Breast epithelium (tissue), 4 donors: ENCODE data around the gene EML6. TPM values are rescaled to one million over a fixed set of nuclear protein-coding genes. Genes with fewer than 3 reads are reported as not detected.

Experiments
- DNase-seq, 2 donors: peaks; one replicate each; pipeline ENCODE4 v3.0.0-alpha.2; 2019; ENCODE audit warnings: low spot score in 2 of 2
- H3K27ac ChIP-seq, 2 donors: fragments of 200-600 bp; sonication (generic) in 1 of 2; one replicate each; pipeline ENCODE4 v1.5.1; 2016 to 2019; ENCODE audit warnings: mild to moderate bottlenecking in 1 of 2
- H3K27me3 ChIP-seq, 2 donors: fragments of 200-600 bp; sonication (generic) in 1 of 2; one replicate each; pipeline versions ENCODE4 v1.5.1 to v1.6.0; 2017 to 2019; ENCODE audit warnings: control low read depth in 1 of 2, mild to moderate bottlenecking in 1 of 2
- H3K36me3 ChIP-seq: fragments of 200-600 bp; one replicate; pipeline ENCODE4 v1.5.1; 2019
- H3K4me1 ChIP-seq, 2 donors: fragments of 200-600 bp; sonication (generic); one replicate each; pipeline ENCODE4 v1.5.1; 2016 to 2019; ENCODE audit warnings: control low read depth in 1 of 2
- H3K4me3 ChIP-seq, 3 donors: fragments of 200-600 bp; sonication (generic); 1 replicate in 2 of 3; 2 replicates in 1 of 3; pipeline ENCODE4 v1.5.1; 2016 to 2019; ENCODE audit warnings: mild to moderate bottlenecking in 3 of 3, moderate library complexity in 2 of 3
- H3K9me3 ChIP-seq, 2 donors: fragments of 200-600 bp; sonication (generic) in 1 of 2; one replicate each; pipeline ENCODE4 v1.5.1; 2016 to 2019; ENCODE audit warnings: control low read depth in 1 of 2
- POLR2A ChIP-seq: fragments of 450-650 bp; IDR thresholded peaks from one replicate; pipeline ENCODE4 v1.6.1; 2016; ENCODE audit warnings: antibody characterized with exemption, mild to moderate bottlenecking, moderate library complexity
- POLR2AphosphoS5 ChIP-seq, 3 donors: sonication (generic); formaldehyde crosslinking; IDR thresholded peaks; one replicate each; pipeline ENCODE4 v1.6.1; 2017; ENCODE audit warnings: antibody characterized with exemption in 3 of 3
- intact Hi-C: fragments of 100-400 bp; cut with DNase I; formaldehyde crosslinking; loops from one replicate; pipeline ENCODE4 v1.15.1; 2023; ENCODE audit warnings: low total_unique reads
- total RNA-seq, 3 donors: library from RNA; depleted of rRNA; stranded (reverse); fragments of >200 nt; gene quantifications; one replicate each; pipeline ENCODE4 v1.1.0, GENCODE V29; 2016
- TF ChIP-seq, protein P1 (sequence below), 3 donors: fragments of 450-650 bp; IDR thresholded peaks; one replicate each; pipeline ENCODE4 v1.5.1; 2016 to 2017; ENCODE audit warnings: antibody characterized with exemption in 3 of 3, mild to moderate bottlenecking in 3 of 3, moderate library complexity in 3 of 3

The EML6 gene
- total RNA-seq, 3 donors from 2014 or later: 1.9 to 5.9 (median 2.3) TPM

DNA sequence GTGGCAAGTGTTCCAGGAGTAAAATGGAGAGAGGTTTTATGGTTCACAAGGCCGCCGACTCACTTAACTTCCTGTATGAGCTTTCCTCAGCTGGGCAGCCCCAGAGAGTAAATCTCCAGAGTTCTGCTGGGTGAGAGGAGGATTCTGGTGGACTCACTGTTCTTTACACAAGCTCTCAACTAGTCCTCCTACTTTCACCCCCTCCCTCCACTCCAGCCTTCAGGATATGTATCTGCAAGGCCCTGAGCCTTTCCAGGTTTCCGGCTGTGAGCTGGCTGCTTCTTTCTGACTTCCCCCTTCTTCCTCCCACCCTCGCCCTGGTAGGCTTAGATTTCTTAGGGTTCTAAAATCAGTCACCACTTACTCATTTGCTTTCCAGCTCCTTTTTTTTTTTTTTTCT lies 34.0 kb downstream of the EML6 start:
- no peak for DNase-seq
- TF ChIP-seq, protein P1, sequence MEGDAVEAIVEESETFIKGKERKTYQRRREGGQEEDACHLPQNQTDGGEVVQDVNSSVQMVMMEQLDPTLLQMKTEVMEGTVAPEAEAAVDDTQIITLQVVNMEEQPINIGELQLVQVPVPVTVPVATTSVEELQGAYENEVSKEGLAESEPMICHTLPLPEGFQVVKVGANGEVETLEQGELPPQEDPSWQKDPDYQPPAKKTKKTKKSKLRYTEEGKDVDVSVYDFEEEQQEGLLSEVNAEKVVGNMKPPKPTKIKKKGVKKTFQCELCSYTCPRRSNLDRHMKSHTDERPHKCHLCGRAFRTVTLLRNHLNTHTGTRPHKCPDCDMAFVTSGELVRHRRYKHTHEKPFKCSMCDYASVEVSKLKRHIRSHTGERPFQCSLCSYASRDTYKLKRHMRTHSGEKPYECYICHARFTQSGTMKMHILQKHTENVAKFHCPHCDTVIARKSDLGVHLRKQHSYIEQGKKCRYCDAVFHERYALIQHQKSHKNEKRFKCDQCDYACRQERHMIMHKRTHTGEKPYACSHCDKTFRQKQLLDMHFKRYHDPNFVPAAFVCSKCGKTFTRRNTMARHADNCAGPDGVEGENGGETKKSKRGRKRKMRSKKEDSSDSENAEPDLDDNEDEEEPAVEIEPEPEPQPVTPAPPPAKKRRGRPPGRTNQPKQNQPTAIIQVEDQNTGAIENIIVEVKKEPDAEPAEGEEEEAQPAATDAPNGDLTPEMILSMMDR (IDR thresholded peaks at IDR 0.05): no peak
- TF ChIP-seq POLR2AphosphoS5 (IDR thresholded peaks at IDR 0.05) (no peak), POLR2A (no peak)

DNA sequence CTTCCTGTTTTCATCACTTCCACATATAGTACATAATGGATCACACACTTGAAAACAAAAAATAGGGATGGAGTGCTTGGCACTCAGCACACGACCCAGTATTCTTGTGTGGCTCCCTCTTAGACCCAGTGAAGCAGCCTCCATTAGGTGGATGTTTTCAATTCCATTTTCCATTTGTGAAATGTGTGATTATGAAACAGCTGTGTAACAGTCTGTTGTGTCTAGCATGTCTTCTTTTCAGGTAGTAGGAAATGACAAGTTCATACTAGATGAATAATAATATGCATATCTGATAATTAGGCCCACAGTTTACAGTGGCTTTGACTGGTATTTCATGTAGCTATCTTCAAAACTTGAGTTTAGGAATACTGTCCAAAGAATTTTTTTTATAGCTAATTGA lies 35.5 kb downstream of the EML6 start:
- intact Hi-C loops: no loop called here
- no peaks in the 10 kb centered on the region for H3K9me3 ChIP-seq

More for the DNA sequence above, 34.0 kb downstream of the EML6 start:
- no peaks in the 10 kb centered on the region for H3K4me1 ChIP-seq
- no peak overlapping the region for H3K27ac ChIP-seq
- no peaks in the 10 kb centered on the region for H3K36me3 ChIP-seq
- intact Hi-C loops: no loop called here
- no peak overlapping the region for H3K4me3 ChIP-seq
- no peaks in the 10 kb centered on the region for H3K27me3 ChIP-seq
- H3K9me3 ChIP-seq: no peaks in the 10 kb centered on the region

DNA sequence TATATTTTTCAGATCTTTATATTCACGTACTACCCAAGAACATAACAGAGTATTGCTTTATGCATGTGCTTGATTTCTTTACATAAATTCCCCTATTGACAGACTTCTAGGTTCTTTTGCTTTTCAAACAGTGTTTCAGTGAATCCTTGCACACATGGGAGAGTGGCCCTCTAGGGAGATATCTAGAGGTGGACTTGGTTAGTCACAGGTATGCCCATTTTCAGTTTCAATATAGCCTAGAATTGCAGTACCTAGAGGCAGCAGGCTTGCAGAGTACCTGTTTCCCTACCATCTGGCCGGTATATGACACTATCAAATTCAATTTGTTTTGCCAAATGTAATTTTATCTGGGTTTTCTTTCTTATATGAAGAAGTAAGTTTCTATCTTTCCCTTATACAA lies 36.8 kb downstream of the EML6 start:
- intact Hi-C loops: no loop called here
- H3K36me3 ChIP-seq: no peaks in the 10 kb centered on the region
- no peaks in the 10 kb centered on the region for H3K9me3 ChIP-seq
- no peak overlapping the region for H3K27ac ChIP-seq
- no peak overlapping the region for H3K4me3 ChIP-seq
- TF ChIP-seq POLR2A (no peak), POLR2AphosphoS5 (IDR thresholded peaks at IDR 0.05) (no peak)
- TF ChIP-seq, protein P1 (IDR thresholded peaks at IDR 0.05): no peak
- DNase-seq: no peak
- H3K4me1 ChIP-seq: no peaks in the 10 kb centered on the region
- no peaks in the 10 kb centered on the region for H3K27me3 ChIP-seq

More for the DNA sequence above, 35.5 kb downstream of the EML6 start:
- no peak overlapping the region for H3K4me3 ChIP-seq
- no peak for DNase-seq
- H3K4me1 ChIP-seq: no peaks in the 10 kb centered on the region
- H3K27me3 ChIP-seq: no peaks in the 10 kb centered on the region
- TF ChIP-seq, protein P1 (IDR thresholded peaks at IDR 0.05): no peak
- no peak for TF ChIP-seq POLR2AphosphoS5 (IDR thresholded peaks at IDR 0.05)
- TF ChIP-seq POLR2A: no peak
- no peaks in the 10 kb centered on the region for H3K36me3 ChIP-seq
- no peak overlapping the region for H3K27ac ChIP-seq

DNA sequence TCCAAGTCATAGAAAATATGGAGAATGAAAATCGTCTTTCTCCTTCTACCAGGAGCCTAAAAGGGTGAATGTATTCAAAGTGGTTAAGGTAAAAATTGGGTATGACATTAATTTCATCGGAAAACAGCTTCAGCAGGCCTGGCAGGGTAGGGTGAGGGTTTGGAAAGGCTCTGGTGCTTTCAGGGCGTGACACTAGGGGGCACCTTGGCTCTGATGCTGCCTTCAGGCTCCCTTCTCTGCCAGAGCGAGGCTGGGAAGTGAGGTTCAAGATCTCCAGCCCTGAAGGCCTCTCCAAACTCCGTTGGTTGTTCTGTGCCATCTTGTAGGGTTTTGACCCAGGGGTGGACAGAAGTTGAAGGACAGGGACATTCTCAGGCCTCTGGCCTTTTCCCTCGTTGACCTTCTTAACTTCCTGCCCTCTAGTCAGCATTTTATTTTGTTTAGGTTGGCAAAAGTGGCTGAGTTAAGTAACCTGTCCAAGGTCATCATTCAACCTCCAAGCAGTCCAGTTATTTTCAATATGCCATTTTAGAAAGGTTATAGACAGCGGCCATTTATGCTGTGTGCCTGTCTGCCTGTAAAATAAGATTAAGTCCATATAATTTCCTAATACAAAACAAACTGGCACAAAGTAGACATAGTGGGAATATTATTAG lies 40.3 kb downstream of the EML6 start:
- TF ChIP-seq, protein P1 (IDR thresholded peaks at IDR 0.05): no peak
- no peak for TF ChIP-seq POLR2A
- TF ChIP-seq POLR2AphosphoS5 (IDR thresholded peaks at IDR 0.05): no peak
- H3K9me3 ChIP-seq: no peaks in the 10 kb centered on the region
- no peaks in the 10 kb centered on the region for H3K27me3 ChIP-seq
- no peaks in the 10 kb centered on the region for H3K4me1 ChIP-seq
- no peaks in the 10 kb centered on the region for H3K36me3 ChIP-seq
- intact Hi-C loops: no loop called here
- H3K4me3 ChIP-seq: no peak overlapping the region
- no peak overlapping the region for H3K27ac ChIP-seq
- no peak for DNase-seq

DNA sequence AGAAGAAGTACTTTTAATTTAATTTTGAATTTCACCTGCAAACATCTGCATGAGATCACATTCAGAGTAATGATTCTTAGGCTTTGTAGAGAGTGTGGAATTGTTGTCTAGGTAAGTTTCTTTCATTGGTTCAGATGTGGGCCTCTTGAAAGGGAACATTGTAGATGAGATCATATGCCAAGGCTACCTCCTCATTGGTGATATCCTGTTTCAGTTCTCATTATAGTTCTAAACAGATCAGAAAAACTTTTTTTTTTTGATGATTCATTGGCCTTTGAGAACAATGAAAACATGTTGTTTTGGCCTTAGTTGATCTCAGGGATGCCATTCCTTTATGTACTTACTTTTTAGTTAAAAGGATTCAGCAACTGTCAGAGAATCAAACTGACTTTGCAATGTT lies 44.5 kb downstream of the EML6 start:
- H3K27me3 ChIP-seq: no peaks in the 10 kb centered on the region
- H3K9me3 ChIP-seq: no peaks in the 10 kb centered on the region
- H3K4me1 ChIP-seq: no peaks in the 10 kb centered on the region

More for the DNA sequence above, 44.5 kb downstream of the EML6 start:
- Histone ChIP-seq H3K27ac (no peak overlapping the region), H3K4me3 (no peak overlapping the region), H3K36me3 (no peaks in the 10 kb centered on the region)
- intact Hi-C loops: no loop called here
- TF ChIP-seq, protein P1 (IDR thresholded peaks at IDR 0.05): no peak
- TF ChIP-seq POLR2A: no peak
- no peak for TF ChIP-seq POLR2AphosphoS5 (IDR thresholded peaks at IDR 0.05)
- no peak for DNase-seq
